GM23338 (cell line): Measurements from ENCODE around the gene CDH5. TPM values are rescaled to one million over a fixed set of nuclear protein-coding genes. Genes with fewer than 3 reads are reported as not detected.
A peak's percentile ranks its signal among the peaks of the same experiment; 100 is the strongest.

Experiments used
- ATAC-seq: fragments of 200-7000 bp; cut with Tn5 transposase; 3 replicates; pipeline ENCODE4 v1.9.1; 2020
- DNase-seq: peaks from one replicate; pipeline ENCODE4 v3.0.0-alpha.2; 2015; ENCODE audit warnings: low spot score
- H2AFZ ChIP-seq: fragments of 200-600 bp; sonication (generic); 2 replicates; pipeline ENCODE4 v1.8.0; 2016; ENCODE audit warnings: antibody characterized with exemption, mild to moderate bottlenecking, moderate library complexity
- H3F3A ChIP-seq: fragments of 200-600 bp; sonication (generic); replicated peaks from 2 replicates; pipeline ENCODE4 v1.8.0; 2017; ENCODE audit warnings: antibody characterized with exemption, mixed run types, low read depth
- H3K27ac ChIP-seq: fragments of 200-600 bp; sonication (generic); 2 replicates; pipeline ENCODE4 v1.6.1; 2016; ENCODE audit warnings: low read depth
- H3K27me3 ChIP-seq: fragments of 200-600 bp; sonication (generic); 2 replicates; pipeline ENCODE4 v1.8.0; 2016; ENCODE audit warnings: mild to moderate bottlenecking, mixed run types, moderate library complexity; ENCODE audit not compliant: insufficient read depth
- H3K36me3 ChIP-seq: fragments of 200-600 bp; sonication (generic); 2 replicates; pipeline ENCODE4 v1.8.0; 2016; ENCODE audit warnings: mild to moderate bottlenecking; ENCODE audit not compliant: insufficient read depth
- H3K4me1 ChIP-seq: fragments of 200-600 bp; sonication (generic); 2 replicates; pipeline ENCODE4 v1.8.0; 2016; ENCODE audit warnings: mild to moderate bottlenecking, moderate library complexity; ENCODE audit not compliant: insufficient read depth
- H3K4me2 ChIP-seq: fragments of 200-600 bp; sonication (generic); 2 replicates; pipeline ENCODE4 v1.7.1; 2017; ENCODE audit warnings: mixed run types
- H3K4me3 ChIP-seq: fragments of 200-600 bp; sonication (generic); 2 replicates; pipeline ENCODE4 v1.6.1; 2016; ENCODE audit warnings: mixed run types
- H3K79me2 ChIP-seq: fragments of 200-600 bp; sonication (generic); replicated peaks from 2 replicates; pipeline ENCODE4 v1.8.0; 2017; ENCODE audit warnings: mild to moderate bottlenecking; ENCODE audit not compliant: insufficient read depth
- H3K9me2 ChIP-seq: fragments of 200-600 bp; sonication (generic); 2 replicates; pipeline ENCODE4 v1.8.0; 2017; ENCODE audit not compliant: insufficient read depth
- H4K20me1 ChIP-seq: fragments of 200-600 bp; sonication (generic); replicated peaks from 2 replicates; pipeline ENCODE4 v1.8.0; 2017; ENCODE audit warnings: mild to moderate bottlenecking; ENCODE audit not compliant: insufficient read depth
- H3K27ac Mint-ChIP-seq: 2 replicates; pipeline ENCODE4 v1.8.0; 2020; ENCODE audit warnings: inconsistent platforms, mild to moderate bottlenecking, moderate library complexity, mixed read lengths
- H3K27me3 Mint-ChIP-seq: 3 replicates; pipeline ENCODE4 v1.8.0; 2022; ENCODE audit warnings: low read depth, mild to moderate bottlenecking, moderate library complexity, mixed read lengths, inconsistent platforms; ENCODE audit not compliant: insufficient read depth, poor library complexity
- H3K36me3 Mint-ChIP-seq: 3 replicates; pipeline ENCODE4 v1.8.0; 2021; ENCODE audit warnings: low read depth, mild to moderate bottlenecking, inconsistent platforms, moderate library complexity, mixed read lengths
- H3K4me1 Mint-ChIP-seq: 3 replicates; pipeline ENCODE4 v1.8.0; 2020; ENCODE audit warnings: mild to moderate bottlenecking, inconsistent platforms, mixed read lengths
- H3K4me3 Mint-ChIP-seq: 3 replicates; pipeline ENCODE4 v1.8.0; 2021; ENCODE audit warnings: moderate library complexity, mild to moderate bottlenecking, inconsistent platforms, mixed read lengths
- H3K9me3 Mint-ChIP-seq: 3 replicates; pipeline ENCODE4 v1.8.0; 2020; ENCODE audit warnings: moderate library complexity, mild to moderate bottlenecking, inconsistent platforms, mixed read lengths
- CREB1 ChIP-seq: fragments of 250-450 bp; sonication (Bioruptor Pico); IDR thresholded peaks from 2 replicates; pipeline ENCODE4 v1.5.0; 2020; ENCODE audit warnings: low read depth, mild to moderate bottlenecking, moderate library complexity
- CTCF ChIP-seq, 2 experiments: fragments of 200-600 bp in 1 of 2; sonication (generic) in 1 of 2; conservative IDR thresholded peaks; 2 replicates each; pipeline versions ENCODE4 v1.5.1 to v1.6.1; 2016 to 2017; ENCODE audit warnings: antibody characterized with exemption in 2 of 2, low read depth in 2 of 2, mild to moderate bottlenecking in 2 of 2, moderate library complexity in 1 of 2
- ETS1 ChIP-seq: IDR thresholded peaks from 2 replicates; pipeline ENCODE4 v1.6.1; 2016; ENCODE audit warnings: antibody characterized with exemption
- EZH2 ChIP-seq: fragments of 200-600 bp; sonication (generic); IDR thresholded peaks from one replicate; pipeline ENCODE4 v1.8.0; 2017; ENCODE audit warnings: antibody characterized with exemption, mild to moderate bottlenecking, low read depth; ENCODE audit not compliant: unreplicated experiment
- NANOG ChIP-seq: IDR thresholded peaks from 2 replicates; pipeline ENCODE4 v1.6.1; 2016; ENCODE audit warnings: antibody characterized with exemption, borderline replicate concordance
- POLR2AphosphoS5 ChIP-seq: IDR thresholded peaks from 2 replicates; pipeline ENCODE4 v1.6.1; 2016; ENCODE audit warnings: antibody characterized with exemption, low read depth
- STAT1 ChIP-seq: IDR thresholded peaks from one replicate; pipeline ENCODE4 v1.6.1; 2016; ENCODE audit warnings: antibody characterized with exemption; ENCODE audit not compliant: unreplicated experiment
- ZNF331 ChIP-seq: fragments of 250-450 bp; sonication (Bioruptor Pico); IDR thresholded peaks from 2 replicates; pipeline ENCODE4 v1.5.0; 2020; ENCODE audit warnings: low read depth, mild to moderate bottlenecking, moderate library complexity
- polyA plus RNA-seq: library from polyadenylated mRNA; unstranded; fragments of >200 nt; fragmentation: Nextera tagmentation; extraction: Ambion mirVana; gene quantifications from 2 replicates; pipeline ENCODE4 v1.2.1, GENCODE V29; 2016
- total RNA-seq: library from RNA; depleted of rRNA; stranded (reverse); fragments of >200 nt; shearing (Covaris generic); gene quantifications from 2 replicates; pipeline ENCODE4 v1.2.3, GENCODE V29; 2014

Gene CDH5
- total and polyA plus RNA-seq, 2 experiments from 2014 or later, result 0.18 TPM; not detected in 1

- TF ChIP-seq POLR2AphosphoS5 (no peak), ETS1 (no peak)
These were observed 48.0 kb upstream of the CDH5 start (continued) for GRCh38 chr16:66318505-66318904.

GRCh38 chr16:66320774-66321173, 45.7 kb upstream of the CDH5 start:
- Histone ChIP-seq H3K79me2 (no peaks in the 10 kb centered on the region), H3K36me3 (no peaks in the 10 kb centered on the region), H2AFZ (no peak overlapping the region), H3K27ac (no peak overlapping the region), H4K20me1 (no peaks in the 10 kb centered on the region), H3K4me3 (no peak overlapping the region), H3K4me2 (no peak overlapping the region), H3F3A (no peaks in the 10 kb centered on the region), H3K4me1 (peaks cover 11% of the 10 kb centered on the region), H3K9me2 (no peaks in the 10 kb centered on the region), H3K27me3 (no peaks in the 10 kb centered on the region)
- Mint-ChIP-seq H3K9me3 (no peaks in the 10 kb centered on the region), H3K4me3 (no peak overlapping the region), H3K4me1 (peaks cover 14% of the 10 kb centered on the region), H3K27ac (no peak overlapping the region), H3K36me3 (no peaks in the 10 kb centered on the region), H3K27me3 (peaks cover 6% of the 10 kb centered on the region)
- no peak for ATAC-seq
- no peak for TF ChIP-seq NANOG
- no peak for TF ChIP-seq STAT1
- no peak for TF ChIP-seq ZNF331
- TF ChIP-seq CREB1 (CRISPR knock-in tag), result no peak
- no peak for TF ChIP-seq EZH2
- TF ChIP-seq POLR2AphosphoS5, result no peak
- no peak for DNase-seq

- H3K4me1 ChIP-seq, result peaks cover 11% of the 10 kb centered on the region
- H3K27me3 ChIP-seq, result no peaks in the 10 kb centered on the region
- no peaks in the 10 kb centered on the region for H3K9me2 ChIP-seq
- H2AFZ ChIP-seq, result no peak overlapping the region
- TF ChIP-seq ZNF331 (no peak), CREB1 (CRISPR knock-in tag) (no peak), NANOG (no peak)
- Mint-ChIP-seq H3K4me1 (peaks cover 21% of the 10 kb centered on the region), H3K9me3 (no peaks in the 10 kb centered on the region), H3K4me3 (no peak overlapping the region), H3K27me3 (peaks cover 3% of the 10 kb centered on the region), H3K27ac (no peak overlapping the region), H3K36me3 (no peaks in the 10 kb centered on the region)
- no peak for ATAC-seq
- H3K4me3 ChIP-seq, result no peak overlapping the region
- no peaks in the 10 kb centered on the region for H3F3A ChIP-seq
- H3K79me2 ChIP-seq, result no peaks in the 10 kb centered on the region
- no peaks in the 10 kb centered on the region for H3K36me3 ChIP-seq
- H4K20me1 ChIP-seq, result no peaks in the 10 kb centered on the region
- H3K27ac ChIP-seq, result no peak overlapping the region
- no peak overlapping the region for H3K4me2 ChIP-seq
- DNase-seq, result no peak
These were observed 44.3 kb upstream of the CDH5 start for GRCh38 chr16:66322174-66322573.

- no peak overlapping the region for H3K27ac Mint-ChIP-seq
- peaks cover 22% of the 10 kb centered on the region for H3K4me1 Mint-ChIP-seq
- no peak overlapping the region for H3K4me3 Mint-ChIP-seq
These were observed 41.5 kb upstream of the CDH5 start for GRCh38 chr16:66324815-66325515.

More at GRCh38 chr16:66324815-66325515, 41.5 kb upstream of the CDH5 start:
- Histone ChIP-seq H2AFZ (peak overlapping the region; percentile 80; the same call in 1 of the 2 replicates), H3F3A (no peaks in the 10 kb centered on the region), H3K4me2 (peak overlapping the region; percentile 38; the same call in 1 of the 2 replicates), H3K9me2 (no peaks in the 10 kb centered on the region), H3K27ac (no peak overlapping the region), H3K79me2 (no peaks in the 10 kb centered on the region), H3K36me3 (no peaks in the 10 kb centered on the region), H3K4me3 (no peak overlapping the region), H4K20me1 (no peaks in the 10 kb centered on the region), H3K27me3 (no peaks in the 10 kb centered on the region), H3K4me1 (peaks cover 11% of the 10 kb centered on the region)
- peak; percentile 34 to 67 for TF ChIP-seq CTCF (conservative IDR thresholded peaks at IDR 0.05; ENCODE audit: low read depth in 2 of 2)
- TF ChIP-seq ZNF331, result no peak
- H3K27me3 Mint-ChIP-seq, result peaks cover 8% of the 10 kb centered on the region
- no peaks in the 10 kb centered on the region for H3K36me3 Mint-ChIP-seq
- H3K9me3 Mint-ChIP-seq, result no peaks in the 10 kb centered on the region
- DNase-seq (peak; percentile 72), ATAC-seq (peak; percentile 92)
